GM18519 (cell line): ENCODE measurements around the gene ITGA8.
"Not testable (repeated sequence)": the region's sequence is repeated elsewhere in the genome, so short reads cannot be mapped to it uniquely, and the experiment has no call there.

Experiments used
- ATAC-seq: cut with Tn5 transposase; IDR thresholded peaks from one replicate; pipeline ENCODE4 v1.9.1; 2021; ENCODE audit warnings: mild to moderate bottlenecking, moderate library complexity; ENCODE audit not compliant: unreplicated experiment, low FRiP score

ITGA8 gene

GRCh38 chr10:15624401-15625196 lies 95.1 kb downstream of the ITGA8 start:
- ATAC-seq: no peak

- ATAC-seq: no peak
These were observed 98.7 kb downstream of the ITGA8 start for GRCh38 chr10:15620836-15621515.

- ATAC-seq: no peak
These were observed 99.4 kb downstream of the ITGA8 start for GRCh38 chr10:15620337-15620736.

- no peak for ATAC-seq
These were observed 110.5 kb downstream of the ITGA8 start for GRCh38 chr10:15609246-15609645.

- no peak for ATAC-seq
These were observed 113.3 kb downstream of the ITGA8 start for GRCh38 chr10:15606377-15606776.

GRCh38 chr10:15605740-15606369 lies 113.9 kb downstream of the ITGA8 start:
- ATAC-seq: no peak

GRCh38 chr10:15603446-15604011 lies 116.2 kb downstream of the ITGA8 start:
- ATAC-seq: no peak

- no peak for ATAC-seq
These were observed 117.9 kb downstream of the ITGA8 start for GRCh38 chr10:15601819-15602218.

- no peak for ATAC-seq
These were observed 124.5 kb downstream of the ITGA8 start for GRCh38 chr10:15595260-15595659.

GRCh38 chr10:15591937-15592336 lies 127.8 kb downstream of the ITGA8 start:
- no peak for ATAC-seq

GRCh38 chr10:15591431-15591830 lies 128.3 kb downstream of the ITGA8 start:
- ATAC-seq: no peak

GRCh38 chr10:15588635-15589508 lies 130.8 kb downstream of the ITGA8 start:
- ATAC-seq: no peak

GRCh38 chr10:15588151-15588550 lies 131.6 kb downstream of the ITGA8 start:
- no peak for ATAC-seq

- ATAC-seq: no peak
These were observed 132.5 kb downstream of the ITGA8 start for GRCh38 chr10:15587271-15587670.

- peak; percentile 95 for ATAC-seq
These were observed 134.4 kb downstream of the ITGA8 start for GRCh38 chr10:15585303-15585715.

GRCh38 chr10:15582972-15583371 lies 136.8 kb downstream of the ITGA8 start:
- not testable (repeated sequence) for ATAC-seq

GRCh38 chr10:15579605-15580004 lies 140.1 kb downstream of the ITGA8 start:
- no peak for ATAC-seq

- ATAC-seq: no peak
These were observed 147.1 kb downstream of the ITGA8 start for GRCh38 chr10:15572531-15573045.

- ATAC-seq: no peak
These were observed 148.1 kb downstream of the ITGA8 start for GRCh38 chr10:15571575-15571974.

- no peak for ATAC-seq
These were observed 148.9 kb downstream of the ITGA8 start for GRCh38 chr10:15570738-15571339.
